Heart left ventricle (tissue), 16 donors: Measurements from ENCODE around the gene NAT10. TPM values are rescaled to one million over a fixed set of nuclear protein-coding genes. Genes with fewer than 3 reads are reported as not detected.

ENCODE experiments used
- ATAC-seq, 4 donors: fragments of 200-7000 bp; cut with Tn5 transposase; one replicate each; pipeline ENCODE4 v1.9.1; 2020 to 2022; ENCODE audit warnings: moderate library complexity in 4 of 4, mild to moderate bottlenecking in 3 of 4, moderate number of reproducible peaks in 1 of 4
- DNase-seq, 5 donors: peaks; one replicate each; pipeline ENCODE4 v3.0.0-alpha.2; 2020
- H3K27ac ChIP-seq, 12 donors: fragments of 200-600 bp; sonication (generic) in 4 of 12; one replicate each; pipeline versions ENCODE4 v1.5.0 to v1.8.0; 2016 to 2022; ENCODE audit warnings: mild to moderate bottlenecking in 2 of 12
- H3K27me3 ChIP-seq, 9 donors: fragments of 200-600 bp; sonication (generic) in 2 of 9; one replicate each; pipeline versions ENCODE4 v1.5.1 to v1.8.0; 2016 to 2022; ENCODE audit warnings: mild to moderate bottlenecking in 3 of 9
- H3K36me3 ChIP-seq, 9 donors: fragments of 200-600 bp; sonication (generic) in 2 of 9; one replicate each; pipeline versions ENCODE4 v1.5.0 to v1.8.0; 2018 to 2022; ENCODE audit warnings: mild to moderate bottlenecking in 2 of 9
- H3K4me1 ChIP-seq, 12 donors: fragments of 200-600 bp; sonication (generic) in 4 of 12; one replicate each; pipeline versions ENCODE4 v1.5.0 to v1.8.0; 2016 to 2022; ENCODE audit warnings: mild to moderate bottlenecking in 3 of 12
- H3K4me3 ChIP-seq, 12 donors: fragments of 200-600 bp; sonication (generic) in 4 of 12; one replicate each; pipeline versions ENCODE4 v1.5.0 to v1.8.0; 2017 to 2022; ENCODE audit warnings: mild to moderate bottlenecking in 9 of 12, moderate library complexity in 4 of 12
- H3K9me3 ChIP-seq, 12 donors: fragments of 200-600 bp; sonication (generic) in 4 of 12; one replicate each; pipeline versions ENCODE4 v1.5.0 to v1.8.0; 2016 to 2022; ENCODE audit warnings: mild to moderate bottlenecking in 1 of 12
- POLR2A ChIP-seq, 2 donors: fragments of 450-650 bp; IDR thresholded peaks; one replicate each; pipeline ENCODE4 v1.6.1; 2017; ENCODE audit warnings: antibody characterized with exemption in 2 of 2, mild to moderate bottlenecking in 2 of 2, moderate library complexity in 2 of 2
- WGBS, 4 donors: extraction: QIAGEN DNeasy Blood & Tissue Kit in 2 of 4; methylation state at CpG; one replicate each; pipeline versions ENCODE4 v1.1.5 to v1.1.7; 2013 to 2018; 5-methylcytosine and 5-hydroxymethylcytosine counted together
- intact Hi-C, 10 donors: fragments of 100-400 bp; cut with DNase I; formaldehyde crosslinking; loops; one replicate each; pipeline versions ENCODE4 v1.11.1 to v1.14.2; 2022
- polyA plus RNA-seq, 2 donors: library from polyadenylated mRNA; stranded (reverse); fragments of 200-250 nt; gene quantifications; one replicate each; pipeline ENCODE4 v1.2.3, GENCODE V29; 2013
- total RNA-seq, 9 donors: library from RNA; depleted of rRNA in 2 of 9; stranded (reverse); fragments of >200 nt in 2 of 9; fragmentation: NEBNext Ultra II Directional in 3 of 9; extraction: Animal tissue kit (Norgen Biotek cat#: 25700) in 3 of 9; gene quantifications; one replicate each; pipeline versions ENCODE4 v1.1.0 to v1.2.4, GENCODE V29; 2016 to 2023
- TF ChIP-seq, protein P1 (sequence below), 12 donors: fragments of 200-600 bp; sonication (generic) in 4 of 12; IDR thresholded peaks; one replicate each; pipeline versions ENCODE4 v1.5.0 to v1.8.0; 2018 to 2022; ENCODE audit warnings: antibody characterized with exemption in 12 of 12, mild to moderate bottlenecking in 5 of 12
- donor health status: ischemic (EF 13 %, LVEDD 7.1; RV severe dilation, severe dysfunction).
- donor health status: healthy with polysubstance abuse.
- donor health status: DM: no; HTN: yes; CAD: no.
- donor health status: DM: no; HTN: no; CAD: no.
- donor health status: ischemic (EF 25% LVEDD 6.9; RV normal size, moderate dysfunction).
- donor health status: ischemic (EF 25% LVEDD 5.7; RV mildly dilated, moderate dysfunction).
- donor health status: healthy.
- donor health status: DM: yes; HTN: yes; CAD: no.
- donor health status: ischemic (EF 35%, LVEDD 5.7; RV mildly dilated, moderate dysfunction).
- donor health status: nonischemic (EF 11% LVEDD 7.7; RV severe dilation, severe dysfunction).
- donor health status: DM: yes; HTN: yes; CAD: no.
- donor health status: PGD.
- donor health status: ischemic (EF 29% LVEDD 5.4; RV normal size, mild dysfunction).
- donor health status: nonischemic (EF 23%, LVEDD 6.1; RV moderate dilation, normal function).

NAT10 gene
- total and polyA plus RNA-seq, 11 donors: 14.5 to 27.1 (median 21.1) TPM

DNA sequence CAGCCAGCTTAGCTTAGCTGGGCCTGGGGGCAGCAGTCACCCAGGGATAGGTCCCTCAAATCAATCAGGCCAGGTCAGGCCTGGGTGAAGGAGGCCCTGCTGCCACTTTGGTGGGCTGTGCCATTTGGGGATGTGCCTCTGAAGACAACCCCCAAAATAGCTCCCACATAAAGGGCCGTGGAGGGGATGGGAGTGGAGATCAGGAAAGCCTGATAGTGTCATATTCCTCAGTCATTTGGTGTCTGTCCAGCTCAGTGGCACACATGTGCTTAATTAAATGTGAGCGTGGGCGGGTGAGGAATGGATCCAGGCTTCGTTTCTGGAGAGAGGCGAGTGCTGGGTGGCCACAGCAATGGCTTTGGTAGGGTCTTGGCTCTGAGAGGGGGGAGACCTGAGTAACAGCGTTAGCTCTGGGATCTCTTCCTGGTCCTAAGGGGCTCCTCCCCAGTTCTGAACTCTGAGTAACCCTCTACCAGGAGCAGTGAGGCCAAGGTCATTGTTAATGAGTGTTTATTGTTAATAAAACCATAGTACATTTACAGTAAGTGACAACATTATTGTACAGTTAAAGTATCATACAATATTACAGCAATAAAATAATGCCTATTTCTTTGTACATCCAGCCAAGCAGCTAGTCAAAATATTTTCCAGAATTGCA, 45.2 kb downstream of the NAT10 start:
- no peak for ATAC-seq
- intact Hi-C loops: no loop called here
- Histone ChIP-seq H3K9me3 (no peaks in the 10 kb centered on the region), H3K4me1 (peaks cover 0 to 21% (median 0%) of the 10 kb centered on the region in 12 donors), H3K27ac (no peak overlapping the region), H3K4me3 (no peak overlapping the region), H3K36me3 (peaks cover 0 to 88% (median 74%) of the 10 kb centered on the region in 9 donors), H3K27me3 (no peaks in the 10 kb centered on the region)
- WGBS, 4 donors: 62 to 70% (median 68%) methylated on average over 6 of the region's 6 CpGs
- DNase-seq: no peak
- TF ChIP-seq, protein P1, sequence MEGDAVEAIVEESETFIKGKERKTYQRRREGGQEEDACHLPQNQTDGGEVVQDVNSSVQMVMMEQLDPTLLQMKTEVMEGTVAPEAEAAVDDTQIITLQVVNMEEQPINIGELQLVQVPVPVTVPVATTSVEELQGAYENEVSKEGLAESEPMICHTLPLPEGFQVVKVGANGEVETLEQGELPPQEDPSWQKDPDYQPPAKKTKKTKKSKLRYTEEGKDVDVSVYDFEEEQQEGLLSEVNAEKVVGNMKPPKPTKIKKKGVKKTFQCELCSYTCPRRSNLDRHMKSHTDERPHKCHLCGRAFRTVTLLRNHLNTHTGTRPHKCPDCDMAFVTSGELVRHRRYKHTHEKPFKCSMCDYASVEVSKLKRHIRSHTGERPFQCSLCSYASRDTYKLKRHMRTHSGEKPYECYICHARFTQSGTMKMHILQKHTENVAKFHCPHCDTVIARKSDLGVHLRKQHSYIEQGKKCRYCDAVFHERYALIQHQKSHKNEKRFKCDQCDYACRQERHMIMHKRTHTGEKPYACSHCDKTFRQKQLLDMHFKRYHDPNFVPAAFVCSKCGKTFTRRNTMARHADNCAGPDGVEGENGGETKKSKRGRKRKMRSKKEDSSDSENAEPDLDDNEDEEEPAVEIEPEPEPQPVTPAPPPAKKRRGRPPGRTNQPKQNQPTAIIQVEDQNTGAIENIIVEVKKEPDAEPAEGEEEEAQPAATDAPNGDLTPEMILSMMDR (IDR thresholded peaks at IDR 0.05): no peak
- TF ChIP-seq POLR2A (IDR thresholded peaks at IDR 0.05): no peak

DNA sequence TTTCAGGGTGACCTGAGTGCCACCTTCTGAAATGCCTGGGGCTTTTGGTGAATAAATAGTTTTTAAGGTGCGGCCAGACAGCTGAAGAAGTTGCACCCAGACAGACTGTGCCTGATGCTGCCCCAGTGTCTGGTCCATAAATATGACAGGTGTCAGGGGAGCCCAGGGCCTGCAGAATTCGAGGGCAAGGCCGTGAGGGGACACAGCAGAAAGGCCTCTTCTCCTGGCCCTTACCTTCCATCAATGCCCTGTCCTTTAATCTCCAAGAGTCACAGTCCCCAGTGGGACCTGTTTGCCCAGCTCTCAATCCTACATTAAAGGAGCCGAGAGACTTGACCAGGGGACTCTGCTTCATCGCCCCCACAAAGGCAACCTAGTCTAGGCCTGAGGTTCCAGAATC, 45.7 kb downstream of the NAT10 start:
- no peak for DNase-seq
- Histone ChIP-seq H3K36me3 (peaks cover 0 to 82% (median 69%) of the 10 kb centered on the region in 9 donors), H3K4me3 (no peak overlapping the region)

DNA sequence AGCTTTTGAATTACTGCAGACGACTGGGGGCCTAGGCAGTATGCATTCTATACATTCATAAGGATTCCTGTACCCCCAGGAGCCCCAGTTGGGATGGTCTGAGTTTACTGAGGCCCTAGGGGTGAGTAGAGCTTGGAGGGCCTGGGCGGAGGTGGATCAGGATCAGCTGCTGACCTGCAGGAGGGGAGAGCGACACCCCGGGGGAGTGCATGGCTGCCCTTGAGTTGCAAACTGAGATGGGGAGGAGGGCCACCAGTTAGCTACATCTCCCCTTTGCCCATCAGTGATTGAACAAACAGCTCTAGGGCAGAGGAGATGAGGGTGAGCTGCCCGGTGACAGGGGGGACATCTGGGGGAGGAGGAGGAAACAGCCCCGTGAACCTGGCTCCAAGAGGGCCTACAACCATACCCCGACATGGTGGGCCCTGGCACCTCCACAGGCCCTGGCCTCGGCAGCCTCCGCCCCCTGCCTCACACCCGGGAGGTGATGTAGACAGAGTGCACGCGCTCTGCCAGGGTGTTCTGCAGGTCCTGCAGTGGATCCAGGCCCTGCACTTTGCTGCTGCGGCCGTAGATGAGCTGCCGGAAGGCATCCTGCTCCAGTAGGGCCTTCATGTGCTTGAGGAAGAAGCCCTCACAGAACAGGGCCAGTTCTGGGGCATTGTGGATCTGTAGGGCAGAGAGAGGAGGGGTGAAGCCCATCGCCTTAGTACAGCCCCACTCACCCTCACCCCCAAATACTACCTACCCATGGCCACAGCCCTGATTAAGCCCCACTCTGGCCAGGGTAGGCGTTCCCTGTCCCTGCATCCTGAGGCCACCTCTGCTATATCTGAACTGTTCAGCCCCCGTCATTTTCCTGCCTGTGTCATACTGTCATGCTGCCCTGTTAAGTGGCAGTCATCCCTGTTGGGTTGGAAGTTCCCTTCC, 46.8 kb downstream of the NAT10 start:
- Histone ChIP-seq H3K4me3 (no peak overlapping the region), H3K27ac (peak overlapping the region in 1 of 12 donors; percentile 29), H3K9me3 (no peaks in the 10 kb centered on the region), H3K4me1 (peaks cover 0 to 21% (median 1%) of the 10 kb centered on the region in 12 donors), H3K36me3 (peaks cover 0 to 72% (median 59%) of the 10 kb centered on the region in 9 donors), H3K27me3 (no peaks in the 10 kb centered on the region)
- DNase-seq: no peak
- intact Hi-C loops: no loop called here
- TF ChIP-seq, protein P1 (IDR thresholded peaks at IDR 0.05): no peak
- TF ChIP-seq POLR2A (IDR thresholded peaks at IDR 0.05): no peak
- ATAC-seq: peak in 1 of 4 donors; percentile 7
- 84 to 88% (median 88%) methylated on average over 17 to 18 of the region's 18 CpGs for WGBS, 4 donors

More for the DNA sequence above, 45.7 kb downstream of the NAT10 start:
- intact Hi-C loops: no loop called here
- no peak overlapping the region for H3K27ac ChIP-seq
- no peak for ATAC-seq
- peaks cover 0 to 21% (median 0%) of the 10 kb centered on the region in 12 donors for H3K4me1 ChIP-seq
- H3K27me3 ChIP-seq: no peaks in the 10 kb centered on the region
- H3K9me3 ChIP-seq: no peaks in the 10 kb centered on the region
- TF ChIP-seq, protein P1 (IDR thresholded peaks at IDR 0.05): no peak
- no peak for TF ChIP-seq POLR2A (IDR thresholded peaks at IDR 0.05)
- 89 to 96% (median 94%) methylated on average over 4 to 5 of the region's 5 CpGs for WGBS, 4 donors
